ENCODE results near the gene RASSF10. TPM values are rescaled to one million over a fixed set of nuclear protein-coding genes. Genes with fewer than 3 reads are reported as not detected.

RASSF10 gene
- total RNA-seq, 6 experiments from 2014 or later = not detected

- no peaks in the 10 kb centered on the region for H3K4me1 Mint-ChIP-seq (ENCODE audit: low read depth)
- no peak overlapping the region for H3K4me3 Mint-ChIP-seq
- H3K27me3 Mint-ChIP-seq (ENCODE audit: insufficient read depth) = peaks cover 35% of the 10 kb centered on the region
- no peak overlapping the region for H3K27ac Mint-ChIP-seq
- H3K36me3 Mint-ChIP-seq (ENCODE audit: low read depth) = no peaks in the 10 kb centered on the region
- no peak for DNase-seq
- no peak for TF ChIP-seq CTCF (IDR thresholded peaks at IDR 0.05)
- H3K9me3 Mint-ChIP-seq = no peaks in the 10 kb centered on the region
These were observed 22.8 kb upstream of the RASSF10 start for GRCh38 chr11:12986194-12986898.

GRCh38 chr11:12989428-12990161 is 19.5 kb upstream of the RASSF10 start:
- TF ChIP-seq CTCF (IDR thresholded peaks at IDR 0.05) = no peak
- H3K9me3 Mint-ChIP-seq = no peaks in the 10 kb centered on the region
- DNase-seq = no peak
- H3K27ac Mint-ChIP-seq = no peak overlapping the region
- H3K36me3 Mint-ChIP-seq (ENCODE audit: low read depth) = no peaks in the 10 kb centered on the region
- no peaks in the 10 kb centered on the region for H3K4me1 Mint-ChIP-seq (ENCODE audit: low read depth)
- H3K4me3 Mint-ChIP-seq = no peak overlapping the region
- peaks cover 37% of the 10 kb centered on the region for H3K27me3 Mint-ChIP-seq (ENCODE audit: insufficient read depth)

GRCh38 chr11:12990162-12990480 is 19.0 kb upstream of the RASSF10 start:
- no peak for DNase-seq

GRCh38 chr11:12991426-12991825 is 17.7 kb upstream of the RASSF10 start:
- Mint-ChIP-seq H3K4me3 (no peak overlapping the region), H3K36me3 (ENCODE audit: low read depth) (no peaks in the 10 kb centered on the region; the same call in 1 of the 2 replicates), H3K9me3 (no peaks in the 10 kb centered on the region), H3K27ac (no peak overlapping the region), H3K27me3 (ENCODE audit: insufficient read depth) (peaks cover 28% of the 10 kb centered on the region), H3K4me1 (ENCODE audit: low read depth) (no peaks in the 10 kb centered on the region)
- no peak for DNase-seq
- no peak for TF ChIP-seq CTCF (IDR thresholded peaks at IDR 0.05)

More at GRCh38 chr11:12990162-12990480, 19.0 kb upstream of the RASSF10 start:
- TF ChIP-seq CTCF (IDR thresholded peaks at IDR 0.05) = no peak
- H3K4me1 Mint-ChIP-seq (ENCODE audit: low read depth) = no peaks in the 10 kb centered on the region
- no peak overlapping the region for H3K27ac Mint-ChIP-seq
- H3K36me3 Mint-ChIP-seq (ENCODE audit: low read depth) = no peaks in the 10 kb centered on the region
- H3K4me3 Mint-ChIP-seq = no peak overlapping the region
- H3K27me3 Mint-ChIP-seq (ENCODE audit: insufficient read depth) = peaks cover 36% of the 10 kb centered on the region
- no peaks in the 10 kb centered on the region for H3K9me3 Mint-ChIP-seq

- DNase-seq = no peak
- Mint-ChIP-seq H3K4me1 (ENCODE audit: low read depth) (no peaks in the 10 kb centered on the region), H3K4me3 (no peak overlapping the region), H3K9me3 (no peaks in the 10 kb centered on the region), H3K36me3 (ENCODE audit: low read depth) (no peaks in the 10 kb centered on the region; the same call in 1 of the 2 replicates), H3K27me3 (ENCODE audit: insufficient read depth) (peaks cover 26% of the 10 kb centered on the region), H3K27ac (no peak overlapping the region)
- TF ChIP-seq CTCF (IDR thresholded peaks at IDR 0.05) = no peak
These were observed 15.5 kb upstream of the RASSF10 start for GRCh38 chr11:12993626-12994025.
